Measurements from ENCODE around the gene YKT6. TPM values are rescaled to one million over a fixed set of nuclear protein-coding genes. Genes with fewer than 3 reads are reported as not detected.

YKT6 gene
- total RNA-seq, 2 donors from 2014 or later = 63.5 to 68.4 TPM

- Histone ChIP-seq H3K4me1 (replicated peaks) (no peaks in the 10 kb centered on the region), H3K9me3 (no peaks in the 10 kb centered on the region), H3K27me3 (replicated peaks; ENCODE audit: insufficient read depth) (no peaks in the 10 kb centered on the region), H3K27ac (no peak overlapping the region), H3K4me3 (no peak overlapping the region), H3K36me3 (no peaks in the 10 kb centered on the region)
- DNase-seq (ENCODE audit: low spot score) = no peak
- WGBS = 66% methylated on average over 9 of the region's 11 CpGs
- no peak for TF ChIP-seq POLR2AphosphoS5 (IDR thresholded peaks at IDR 0.05)
- TF ChIP-seq CTCF (IDR thresholded peaks at IDR 0.05) = no peak
- intact Hi-C loops (cut with DNase I) = no loop called here
These were observed 28.8 kb downstream of the YKT6 start for GRCh38 chr7:44229546-44230105.

DNA sequence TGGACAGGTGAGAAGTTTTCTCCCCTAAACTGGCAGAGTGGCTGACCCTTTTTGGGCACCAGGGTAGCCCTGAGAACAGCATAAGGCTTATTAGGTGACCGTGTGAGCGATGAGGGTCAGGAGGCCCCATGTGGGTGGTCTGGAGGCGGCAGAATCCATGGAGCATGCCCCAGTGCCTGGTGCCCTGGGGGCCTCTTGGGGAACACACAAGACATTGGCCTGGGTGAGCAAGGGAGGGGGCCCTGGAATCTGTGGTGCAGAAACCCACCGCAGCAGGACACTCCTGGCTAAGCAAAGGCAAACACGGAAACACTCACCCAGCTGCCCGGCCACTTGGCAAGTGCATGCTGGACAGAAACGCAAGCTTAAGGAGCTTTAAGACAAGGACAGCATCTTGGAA is 29.5 kb downstream of the YKT6 start:
- intact Hi-C loops (cut with DNase I) = no loop called here
- TF ChIP-seq CTCF (IDR thresholded peaks at IDR 0.05) (no peak), POLR2A (IDR thresholded peaks at IDR 0.05) (no peak), POLR2AphosphoS5 (IDR thresholded peaks at IDR 0.05) (no peak)
- WGBS = 90% methylated on average over 7 of the region's 7 CpGs

GRCh38 chr7:44231088-44231487 is 30.3 kb downstream of the YKT6 start:
- no peak for DNase-seq (ENCODE audit: low spot score)
- H3K4me3 ChIP-seq = no peak overlapping the region
- no peaks in the 10 kb centered on the region for H3K4me1 ChIP-seq (replicated peaks)
- no peaks in the 10 kb centered on the region for H3K9me3 ChIP-seq
- no peak for TF ChIP-seq POLR2A (IDR thresholded peaks at IDR 0.05)
- no peak for TF ChIP-seq CTCF (IDR thresholded peaks at IDR 0.05)
- no peak for TF ChIP-seq POLR2AphosphoS5 (IDR thresholded peaks at IDR 0.05)
- 72% methylated on average over 12 of the region's 12 CpGs for WGBS
- intact Hi-C loops (cut with DNase I) = no loop called here
- H3K27ac ChIP-seq = no peak overlapping the region
- no peaks in the 10 kb centered on the region for H3K36me3 ChIP-seq
- no peaks in the 10 kb centered on the region for H3K27me3 ChIP-seq (replicated peaks; ENCODE audit: insufficient read depth)

More for the DNA sequence above, 29.5 kb downstream of the YKT6 start:
- Histone ChIP-seq H3K27ac (no peak overlapping the region), H3K36me3 (no peaks in the 10 kb centered on the region), H3K27me3 (replicated peaks; ENCODE audit: insufficient read depth) (no peaks in the 10 kb centered on the region), H3K9me3 (no peaks in the 10 kb centered on the region), H3K4me1 (replicated peaks) (no peaks in the 10 kb centered on the region), H3K4me3 (no peak overlapping the region)
- no peak for DNase-seq (ENCODE audit: low spot score)

DNA sequence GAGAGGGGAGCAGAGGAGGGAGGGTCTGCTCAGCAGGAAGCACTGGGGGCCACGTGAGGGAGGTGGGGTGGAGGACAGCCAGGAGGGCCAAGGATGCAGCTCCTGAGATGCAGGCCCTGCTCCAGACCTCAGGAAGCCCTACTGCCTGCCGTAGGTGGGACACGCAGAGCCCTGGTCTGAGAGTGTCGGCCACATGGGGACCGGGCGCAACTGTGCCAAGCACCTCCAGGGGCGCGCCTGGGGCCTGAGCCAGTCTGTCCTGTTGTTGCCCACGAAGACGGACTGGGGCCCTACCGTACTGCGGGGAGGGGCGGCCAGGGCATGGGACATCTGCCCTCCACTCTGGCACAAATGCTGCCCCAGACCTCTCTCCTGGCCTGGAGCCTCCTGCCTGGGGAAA is 31.6 kb downstream of the YKT6 start:
- DNase-seq (ENCODE audit: low spot score) = no peak
- H3K4me3 ChIP-seq = no peak overlapping the region
- H3K4me1 ChIP-seq (replicated peaks) = no peaks in the 10 kb centered on the region
- intact Hi-C loops (cut with DNase I) = no loop called here
- no peaks in the 10 kb centered on the region for H3K27me3 ChIP-seq (replicated peaks; ENCODE audit: insufficient read depth)
- H3K9me3 ChIP-seq = no peaks in the 10 kb centered on the region
- WGBS = 77% methylated on average over 12 of the region's 13 CpGs
- H3K27ac ChIP-seq = no peak overlapping the region
- H3K36me3 ChIP-seq = no peaks in the 10 kb centered on the region
- TF ChIP-seq POLR2A (IDR thresholded peaks at IDR 0.05) = no peak
- TF ChIP-seq POLR2AphosphoS5 (IDR thresholded peaks at IDR 0.05) = no peak
- no peak for TF ChIP-seq CTCF (IDR thresholded peaks at IDR 0.05)

DNA sequence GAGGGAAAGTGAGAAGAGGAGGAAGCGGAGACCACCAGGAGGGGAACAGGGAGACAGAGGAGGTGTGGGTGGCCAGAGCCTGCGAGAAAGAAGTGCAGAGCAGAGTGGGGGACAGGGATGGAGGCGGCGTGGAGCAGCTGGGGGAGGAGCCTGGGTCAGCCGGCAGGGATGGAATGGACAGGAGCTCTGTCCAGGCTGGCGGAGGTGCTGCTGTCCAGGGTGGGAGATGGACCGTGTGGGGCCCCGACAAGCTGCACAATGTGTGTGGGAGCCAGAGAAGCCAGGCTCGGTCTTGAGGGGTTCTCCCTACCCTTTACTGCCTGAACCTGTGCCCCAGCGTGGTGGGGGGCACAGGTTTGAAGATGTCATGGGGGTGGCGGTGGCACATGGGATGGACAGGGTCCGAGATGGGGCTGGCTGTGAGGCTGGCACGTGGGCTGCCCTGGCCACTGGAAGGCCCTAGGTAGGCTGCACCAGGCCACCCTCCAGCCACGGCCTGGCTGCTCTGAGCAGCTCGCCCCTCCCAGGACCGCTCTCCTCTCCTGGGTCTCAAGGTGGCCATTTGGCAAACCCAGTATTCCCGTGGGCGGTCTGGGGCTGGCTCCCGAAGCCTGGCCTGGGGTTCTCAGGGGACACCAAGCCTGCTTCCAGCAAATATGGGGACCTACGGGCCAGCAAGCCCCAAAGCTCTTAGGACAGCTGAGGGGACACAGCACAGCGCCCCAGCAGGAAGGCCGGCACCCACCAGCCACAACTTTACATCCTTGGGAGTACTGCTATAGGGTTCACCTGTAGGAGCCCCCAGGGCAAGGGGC is 32.3 kb downstream of the YKT6 start:
- 80% methylated on average over 22 of the region's 22 CpGs for WGBS
- intact Hi-C loops (cut with DNase I) = no loop called here
- Histone ChIP-seq H3K4me3 (no peak overlapping the region), H3K4me1 (replicated peaks) (no peaks in the 10 kb centered on the region), H3K27me3 (replicated peaks; ENCODE audit: insufficient read depth) (no peaks in the 10 kb centered on the region), H3K27ac (no peak overlapping the region), H3K9me3 (no peaks in the 10 kb centered on the region), H3K36me3 (no peaks in the 10 kb centered on the region)
- DNase-seq (ENCODE audit: low spot score) = no peak
- TF ChIP-seq POLR2AphosphoS5 (IDR thresholded peaks at IDR 0.05) (no peak), CTCF (IDR thresholded peaks at IDR 0.05) (no peak), POLR2A (IDR thresholded peaks at IDR 0.05) (no peak)
